A549 (cell line): ENCODE results near the gene CALML4. TPM values are rescaled to one million over a fixed set of nuclear protein-coding genes. Genes with fewer than 3 reads are reported as not detected.

Source experiments
- ATAC-seq, 2 experiments: fragments of 200-7000 bp in 1 of 2; fragments of >200 bp in 1 of 2; cut with Nextera tagmentation in 1 of 2; cut with Tn5 transposase in 1 of 2; 3 replicates each; pipeline versions ENCODE4 v1.8.0 to v1.9.1; 2018 to 2020; ENCODE audit warnings: mild to moderate bottlenecking in 1 of 2, moderate library complexity in 1 of 2
- CTCF ChIA-PET: fragments of 300-600 bp; sonication (Branson Sonifier 250); formaldehyde crosslinking; extraction: SDS; loops from one replicate; lab custom pipeline; 2021; ENCODE audit warnings: antibody characterized with exemption, inconsistent platforms; lab: Yijun Ruan, JAX
- POLR2A ChIA-PET: fragments of 350-600 bp; formaldehyde crosslinking; extraction: SDS; loops from one replicate; lab custom pipeline; 2021; ENCODE audit warnings: antibody characterized with exemption, inconsistent platforms; lab: Yijun Ruan, JAX
- DNase-seq, 2 experiments: peaks; one replicate each; pipeline versions ENCODE4 v3.0.0 to v3.0.0-alpha.2; 2011 to 2016; ENCODE audit warnings: low read depth in 1 of 2, low spot score in 1 of 2
- FAIRE-seq: peaks from 2 replicates; lab custom pipeline; 2011; peaks lifted over from hg19 to GRCh38; lab: Jason Lieb, UNC
- H3K27ac ChIP-seq, 2 experiments: fragments of >200 bp; sonication (Bioruptor Twin); formaldehyde crosslinking; 3 replicates each; pipeline ENCODE4 v1.5.1; 2016 to 2017
- H3K4me1 ChIP-seq: fragments of >200 bp; sonication (Bioruptor Twin); formaldehyde crosslinking; 3 replicates; pipeline ENCODE4 v1.6.1; 2016
- H3K4me2 ChIP-seq: fragments of >200 bp; sonication (Bioruptor Twin); formaldehyde crosslinking; 3 replicates; pipeline ENCODE4 v1.6.1; 2016
- H3K4me3 ChIP-seq: fragments of >200 bp; sonication (Bioruptor Twin); formaldehyde crosslinking; 3 replicates; pipeline ENCODE4 v1.5.1; 2016
- H3K9me3 ChIP-seq: fragments of >200 bp; sonication (Bioruptor Twin); formaldehyde crosslinking; 3 replicates; pipeline ENCODE4 v1.6.1; 2016
- BHLHE40 ChIP-seq: IDR thresholded peaks from 2 replicates; pipeline ENCODE4 v1.6.1; 2012; ENCODE audit warnings: low read depth, low read length, inconsistent platforms
- EP300 ChIP-seq, 2 experiments: fragments of >200 bp; sonication (Bioruptor Twin); formaldehyde crosslinking; IDR thresholded peaks; 2 replicates in 1 of 2; 3 replicates in 1 of 2; pipeline ENCODE4 v1.6.1; 2016 to 2017
- ESRRA ChIP-seq: fragments of 150-350 bp; IDR thresholded peaks from 2 replicates; pipeline ENCODE4 v1.6.1; 2014; ENCODE audit warnings: mild to moderate bottlenecking, low read length, borderline replicate concordance
- FOSL2 ChIP-seq, 2 experiments: fragments of 450-650 bp in 1 of 2; fragments of >200 bp in 1 of 2; sonication (Bioruptor Twin) in 1 of 2; formaldehyde crosslinking; IDR thresholded peaks; 2 replicates each; pipeline versions ENCODE4 v1.5.0 to v1.6.1; 2016 to 2020; ENCODE audit warnings: mild to moderate bottlenecking in 1 of 2, moderate library complexity in 1 of 2
- FOXS1 ChIP-seq: fragments of 250-450 bp; sonication (Bioruptor Pico); IDR thresholded peaks from 2 replicates; pipeline ENCODE4 v1.5.0; 2020; ENCODE audit warnings: mild to moderate bottlenecking, moderate library complexity
- HES2 ChIP-seq: fragments of >200 bp; sonication (Bioruptor Twin); formaldehyde crosslinking; IDR thresholded peaks from 2 replicates; pipeline ENCODE4 v1.6.1; 2016
- HMGXB4 ChIP-seq: fragments of 250-450 bp; sonication (Bioruptor Pico); IDR thresholded peaks from 2 replicates; pipeline ENCODE4 v1.5.0; 2021; ENCODE audit warnings: mild to moderate bottlenecking, moderate library complexity, borderline replicate concordance
- HOXB13 ChIP-seq: fragments of 250-450 bp; sonication (Bioruptor Pico); IDR thresholded peaks from 2 replicates; pipeline ENCODE4 v1.5.0; 2020; ENCODE audit warnings: low read depth, mild to moderate bottlenecking, moderate library complexity
- KDM1A ChIP-seq: fragments of 200-600 bp; sonication (generic); IDR thresholded peaks from 2 replicates; pipeline ENCODE4 v1.6.1; 2016; ENCODE audit warnings: low read depth, mild to moderate bottlenecking
- KDM5A ChIP-seq: fragments of 200-600 bp; sonication (generic); IDR thresholded peaks from 2 replicates; pipeline ENCODE4 v1.6.1; 2016; ENCODE audit warnings: antibody characterized with exemption, mild to moderate bottlenecking
- NFE2L2 ChIP-seq: fragments of 150-350 bp; conservative IDR thresholded peaks from 2 replicates; pipeline ENCODE4 v1.6.1; 2014; ENCODE audit warnings: low read length
- PHF8 ChIP-seq: fragments of 200-600 bp; sonication (generic); IDR thresholded peaks from 2 replicates; pipeline ENCODE4 v1.6.1; 2016; ENCODE audit warnings: low read depth, mild to moderate bottlenecking, antibody characterized with exemption, moderate library complexity, borderline replicate concordance
- RCOR1 ChIP-seq: fragments of 150-350 bp; IDR thresholded peaks from 2 replicates; pipeline ENCODE4 v1.6.1; 2014; ENCODE audit warnings: antibody characterized with exemption, low read length, low read depth
- RFX5 ChIP-seq: fragments of 450-650 bp; IDR thresholded peaks from 2 replicates; pipeline ENCODE4 v1.7.1; 2014; ENCODE audit warnings: antibody characterized with exemption, mild to moderate bottlenecking, moderate library complexity
- SREBF2 ChIP-seq: fragments of 450-650 bp; IDR thresholded peaks from 2 replicates; pipeline ENCODE4 v1.6.1; 2014; ENCODE audit warnings: mild to moderate bottlenecking, moderate library complexity
- TP53 ChIP-seq: fragments of 250-450 bp; sonication (Bioruptor Pico); IDR thresholded peaks from 2 replicates; pipeline ENCODE4 v1.5.0; 2021; ENCODE audit warnings: mild to moderate bottlenecking, moderate library complexity
- ZFP36 ChIP-seq: fragments of 450-650 bp; IDR thresholded peaks from 2 replicates; pipeline ENCODE4 v1.6.1; 2014; ENCODE audit warnings: borderline replicate concordance; ENCODE audit not compliant: partially characterized antibody
- WGBS: methylation state at CpG from one replicate; pipeline ENCODE4 v1.1.6; 2017; ENCODE audit errors: missing lambda C conversion rate; 5-methylcytosine and 5-hydroxymethylcytosine counted together
- polyA plus RNA-seq, 4 experiments: library from polyadenylated mRNA; depleted of rRNA in 3 of 4; stranded (reverse); fragments of >200 nt; fragmentation: RNase III in 1 of 4; extraction: RNeasy Plus Mini Kit Qiagen cat#74134 plus additional on column Dnase treatment in 1 of 4; gene quantifications; 2 replicates in 3 of 4; 3 replicates in 1 of 4; pipeline ENCODE4 v1.2.3, GENCODE V29; 2011 to 2017
- TF ChIP-seq, protein P1 (sequence below): fragments of 250-450 bp; sonication (Bioruptor Pico); IDR thresholded peaks from 2 replicates; pipeline ENCODE4 v1.5.0; 2020; ENCODE audit warnings: low read depth, mild to moderate bottlenecking, moderate library complexity
- TF ChIP-seq, protein P2 (sequence below): fragments of >200 bp; sonication (Bioruptor Twin); formaldehyde crosslinking; IDR thresholded peaks from 3 replicates; pipeline ENCODE4 v1.5.1; 2016
- TF ChIP-seq, protein P3 (sequence below): IDR thresholded peaks from 2 replicates; pipeline ENCODE4 v1.6.1; 2012
- TF ChIP-seq, protein P4 (sequence below): IDR thresholded peaks from 2 replicates; pipeline ENCODE4 v1.6.1; 2012; ENCODE audit warnings: low read depth, borderline replicate concordance
- TF ChIP-seq, protein P5 (sequence below): fragments of >200 bp; sonication (Bioruptor Twin); formaldehyde crosslinking; IDR thresholded peaks from 3 replicates; pipeline ENCODE4 v1.6.1; 2016
- TF ChIP-seq, protein P6 (sequence below): fragments of 450-650 bp; IDR thresholded peaks from 2 replicates; pipeline ENCODE4 v1.6.1; 2014; ENCODE audit warnings: antibody characterized with exemption

The CALML4 gene
- polyA plus RNA-seq, 2 of the 4 experiments (the other 2 are of a cell fraction), result 12.1 to 18.2 TPM

GRCh38 chr15:68148039-68148438 is 57.1 kb downstream of the CALML4 start:
- CTCF ChIA-PET, result interaction anchor here (1.4 kb wide), 1 partner anchor 10 kb away, joined by 3 read pairs; no protein-coding TSS in a partner anchor
- peaks cover 5% of the 10 kb centered on the region; the same call in 2 of the 3 replicates for H3K4me1 ChIP-seq

DNA sequence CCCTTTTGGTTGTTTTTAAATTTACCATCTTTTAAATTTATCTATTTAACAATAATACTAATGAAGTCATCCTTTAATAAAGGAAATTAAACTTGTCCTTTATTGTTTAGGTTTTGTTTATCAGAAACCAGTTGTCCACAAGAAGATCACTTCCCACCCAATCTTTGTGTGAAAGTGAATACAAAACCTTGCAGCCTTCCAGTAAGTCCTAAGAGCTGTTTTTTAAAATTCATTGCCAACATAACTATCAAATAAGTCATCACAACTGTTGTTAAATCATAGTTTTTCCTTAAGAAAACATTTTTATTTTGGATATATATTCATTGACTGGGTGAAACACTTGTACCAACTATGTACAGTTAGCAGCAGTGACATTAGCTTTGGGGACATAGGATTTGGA is 59.4 kb downstream of the CALML4 start:
- FAIRE-seq, result peak; percentile 7
- no peak overlapping the region for H3K4me2 ChIP-seq
- no peak for TF ChIP-seq HES2
- no peak for TF ChIP-seq ZFP36
- TF ChIP-seq, protein P1, sequence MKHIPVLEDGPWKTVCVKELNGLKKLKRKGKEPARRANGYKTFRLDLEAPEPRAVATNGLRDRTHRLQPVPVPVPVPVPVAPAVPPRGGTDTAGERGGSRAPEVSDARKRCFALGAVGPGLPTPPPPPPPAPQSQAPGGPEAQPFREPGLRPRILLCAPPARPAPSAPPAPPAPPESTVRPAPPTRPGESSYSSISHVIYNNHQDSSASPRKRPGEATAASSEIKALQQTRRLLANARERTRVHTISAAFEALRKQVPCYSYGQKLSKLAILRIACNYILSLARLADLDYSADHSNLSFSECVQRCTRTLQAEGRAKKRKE (CRISPR knock-in tag), result no peak
- TF ChIP-seq, protein P2, sequence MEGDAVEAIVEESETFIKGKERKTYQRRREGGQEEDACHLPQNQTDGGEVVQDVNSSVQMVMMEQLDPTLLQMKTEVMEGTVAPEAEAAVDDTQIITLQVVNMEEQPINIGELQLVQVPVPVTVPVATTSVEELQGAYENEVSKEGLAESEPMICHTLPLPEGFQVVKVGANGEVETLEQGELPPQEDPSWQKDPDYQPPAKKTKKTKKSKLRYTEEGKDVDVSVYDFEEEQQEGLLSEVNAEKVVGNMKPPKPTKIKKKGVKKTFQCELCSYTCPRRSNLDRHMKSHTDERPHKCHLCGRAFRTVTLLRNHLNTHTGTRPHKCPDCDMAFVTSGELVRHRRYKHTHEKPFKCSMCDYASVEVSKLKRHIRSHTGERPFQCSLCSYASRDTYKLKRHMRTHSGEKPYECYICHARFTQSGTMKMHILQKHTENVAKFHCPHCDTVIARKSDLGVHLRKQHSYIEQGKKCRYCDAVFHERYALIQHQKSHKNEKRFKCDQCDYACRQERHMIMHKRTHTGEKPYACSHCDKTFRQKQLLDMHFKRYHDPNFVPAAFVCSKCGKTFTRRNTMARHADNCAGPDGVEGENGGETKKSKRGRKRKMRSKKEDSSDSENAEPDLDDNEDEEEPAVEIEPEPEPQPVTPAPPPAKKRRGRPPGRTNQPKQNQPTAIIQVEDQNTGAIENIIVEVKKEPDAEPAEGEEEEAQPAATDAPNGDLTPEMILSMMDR, result no peak
- TF ChIP-seq, protein P3, sequence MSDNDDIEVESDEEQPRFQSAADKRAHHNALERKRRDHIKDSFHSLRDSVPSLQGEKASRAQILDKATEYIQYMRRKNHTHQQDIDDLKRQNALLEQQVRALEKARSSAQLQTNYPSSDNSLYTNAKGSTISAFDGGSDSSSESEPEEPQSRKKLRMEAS, result no peak
- TF ChIP-seq SREBF2, result no peak
- TF ChIP-seq BHLHE40, result no peak
- no peak for TF ChIP-seq ESRRA
- no peak for TF ChIP-seq FOSL2 (IDR thresholded peaks at IDR 0.05)
- TF ChIP-seq FOSL2 (CRISPR knock-in tag; IDR thresholded peaks at IDR 0.05), result no peak
- no peak for TF ChIP-seq FOXS1 (CRISPR knock-in tag)
- TF ChIP-seq RFX5, result no peak
- TF ChIP-seq PHF8, result no peak
- no peak for TF ChIP-seq TP53 (CRISPR knock-in tag)
- TF ChIP-seq NFE2L2, result no peak
- TF ChIP-seq KDM1A, result no peak
- TF ChIP-seq EP300 (IDR thresholded peaks at IDR 0.05), result no peak
- no peak for TF ChIP-seq RCOR1
- TF ChIP-seq, all 56 proteins: peak for 0
- Histone ChIP-seq H3K4me1 (peaks cover 5% of the 10 kb centered on the region; the same call in 2 of the 3 replicates), H3K27ac (no peak overlapping the region), H3K9me3 (no peaks in the 10 kb centered on the region), H3K4me3 (no peak overlapping the region)
- ChIA-PET POLR2A (no interaction called here), CTCF (interaction anchor here (1.0 to 1.9 kb wide), 4 partner anchors 9 to 282 kb away, joined by 3 to 10 read pairs (median 5); no protein-coding TSS in a partner anchor)
- ATAC-seq (no peak), DNase-seq (no peak)

More at GRCh38 chr15:68148039-68148438, 57.1 kb downstream of the CALML4 start:
- no peak overlapping the region for H3K27ac ChIP-seq
- POLR2A ChIA-PET, result no interaction called here
- no peak; a peak in 1 of 6 replicates for ATAC-seq
- no peak overlapping the region for H3K4me2 ChIP-seq
- no peak for FAIRE-seq
- WGBS, result 76% methylated on average over 1 of the region's 1 CpG
- no peak overlapping the region for H3K4me3 ChIP-seq
- TF ChIP-seq NFE2L2, result no peak
- TF ChIP-seq FOXS1 (CRISPR knock-in tag), result no peak
- TF ChIP-seq ZFP36, result peak; percentile 32
- TF ChIP-seq, protein P4, sequence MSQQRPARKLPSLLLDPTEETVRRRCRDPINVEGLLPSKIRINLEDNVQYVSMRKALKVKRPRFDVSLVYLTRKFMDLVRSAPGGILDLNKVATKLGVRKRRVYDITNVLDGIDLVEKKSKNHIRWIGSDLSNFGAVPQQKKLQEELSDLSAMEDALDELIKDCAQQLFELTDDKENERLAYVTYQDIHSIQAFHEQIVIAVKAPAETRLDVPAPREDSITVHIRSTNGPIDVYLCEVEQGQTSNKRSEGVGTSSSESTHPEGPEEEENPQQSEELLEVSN, result no peak
- no peak for DNase-seq
- H3K9me3 ChIP-seq, result no peaks in the 10 kb centered on the region

DNA sequence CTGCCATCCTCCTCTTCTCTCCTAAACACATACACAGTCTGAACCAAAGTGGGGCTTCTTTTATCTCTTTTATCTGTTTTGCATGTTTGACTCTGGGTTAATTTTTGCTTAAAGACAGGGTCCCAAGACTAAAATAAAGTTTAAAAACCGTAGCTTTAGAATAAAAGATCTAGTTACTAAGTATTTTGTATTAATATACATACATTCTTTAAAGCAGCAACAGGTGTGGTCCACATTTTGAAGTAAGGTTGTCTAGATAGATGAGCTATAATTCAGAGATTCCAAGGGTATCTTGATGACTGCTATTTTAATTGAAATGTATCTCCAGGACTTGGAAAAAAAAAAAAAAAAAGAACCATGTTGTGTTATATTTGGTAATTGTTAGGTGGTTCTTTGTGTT is 61.3 kb downstream of the CALML4 start:
- CTCF ChIA-PET, result interaction anchor here (1.2 to 2.3 kb wide), 4 partner anchors 10 to 280 kb away, joined by 3 to 12 read pairs (median 4); no protein-coding TSS in a partner anchor
- 76% methylated on average over 1 of the region's 1 CpG for WGBS
- no peak overlapping the region for H3K4me2 ChIP-seq
- H3K4me1 ChIP-seq, result peaks cover 2% of the 10 kb centered on the region; the same call in 2 of the 3 replicates
- ATAC-seq, result no peak
- POLR2A ChIA-PET, result no interaction called here
- no peak for DNase-seq
- FAIRE-seq, result no peak
- no peaks in the 10 kb centered on the region for H3K9me3 ChIP-seq
- no peak overlapping the region for H3K4me3 ChIP-seq
- no peak overlapping the region for H3K27ac ChIP-seq
- TF ChIP-seq FOXS1 (CRISPR knock-in tag), result no peak
- TF ChIP-seq, protein P5, sequence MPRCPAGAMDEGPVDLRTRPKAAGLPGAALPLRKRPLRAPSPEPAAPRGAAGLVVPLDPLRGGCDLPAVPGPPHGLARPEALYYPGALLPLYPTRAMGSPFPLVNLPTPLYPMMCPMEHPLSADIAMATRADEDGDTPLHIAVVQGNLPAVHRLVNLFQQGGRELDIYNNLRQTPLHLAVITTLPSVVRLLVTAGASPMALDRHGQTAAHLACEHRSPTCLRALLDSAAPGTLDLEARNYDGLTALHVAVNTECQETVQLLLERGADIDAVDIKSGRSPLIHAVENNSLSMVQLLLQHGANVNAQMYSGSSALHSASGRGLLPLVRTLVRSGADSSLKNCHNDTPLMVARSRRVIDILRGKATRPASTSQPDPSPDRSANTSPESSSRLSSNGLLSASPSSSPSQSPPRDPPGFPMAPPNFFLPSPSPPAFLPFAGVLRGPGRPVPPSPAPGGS, result no peak
- TF ChIP-seq, protein P6, sequence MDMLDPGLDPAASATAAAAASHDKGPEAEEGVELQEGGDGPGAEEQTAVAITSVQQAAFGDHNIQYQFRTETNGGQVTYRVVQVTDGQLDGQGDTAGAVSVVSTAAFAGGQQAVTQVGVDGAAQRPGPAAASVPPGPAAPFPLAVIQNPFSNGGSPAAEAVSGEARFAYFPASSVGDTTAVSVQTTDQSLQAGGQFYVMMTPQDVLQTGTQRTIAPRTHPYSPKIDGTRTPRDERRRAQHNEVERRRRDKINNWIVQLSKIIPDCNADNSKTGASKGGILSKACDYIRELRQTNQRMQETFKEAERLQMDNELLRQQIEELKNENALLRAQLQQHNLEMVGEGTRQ, result no peak
- TF ChIP-seq HOXB13 (CRISPR knock-in tag), result no peak
- TF ChIP-seq, protein P3, result no peak
- TF ChIP-seq FOSL2 (IDR thresholded peaks at IDR 0.05), result no peak
- no peak for TF ChIP-seq FOSL2 (CRISPR knock-in tag; IDR thresholded peaks at IDR 0.05)
- TF ChIP-seq ZFP36, result no peak
- TF ChIP-seq KDM5A, result no peak
- TF ChIP-seq HMGXB4 (CRISPR knock-in tag), result no peak
